Amniotic stem cell (primary cell): ENCODE data around the gene SMIM27.
"Not testable (repeated sequence)": the region's sequence is repeated elsewhere in the genome, so short reads cannot be mapped to it uniquely, and the experiment has no call there.

Experiments
- DNase-seq: peaks from one replicate; lab custom pipeline; 2025; lab: John Stamatoyannopoulos, UW

Gene SMIM27

DNA sequence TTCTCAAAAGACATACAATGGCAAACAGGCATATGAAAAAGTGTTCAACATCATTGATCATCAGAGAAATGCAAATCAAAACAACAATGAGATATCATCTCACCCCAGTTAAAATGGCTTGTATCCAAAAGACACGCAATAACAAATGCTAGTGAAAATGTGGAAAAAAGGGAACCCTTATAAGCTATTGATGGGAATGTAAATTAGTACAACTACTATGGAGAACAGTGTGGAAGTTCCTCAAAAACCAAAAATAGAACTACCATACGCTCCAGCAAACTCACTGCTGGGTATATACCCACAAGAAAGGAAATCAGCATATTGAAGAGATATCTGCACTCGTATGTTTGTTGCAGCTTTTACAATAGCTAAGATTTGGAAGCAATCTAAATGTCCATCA lies 46.9 kb downstream of the SMIM27 start:
- DNase-seq: not testable (repeated sequence)
